A673 (cell line): ENCODE data around the gene HNF1A.

ENCODE experiments used
- CTCF ChIP-seq: fragments of 300-800, 200-600 bp; sonication (generic); conservative IDR thresholded peaks from 2 replicates; pipeline ENCODE4 v1.5.1; 2017; ENCODE audit warnings: low read depth, mild to moderate bottlenecking, antibody characterized with exemption, low read length, moderate library complexity, mixed read lengths
- EZH2 ChIP-seq: fragments of 200-600 bp; sonication (generic); IDR thresholded peaks from 2 replicates; pipeline ENCODE4 v1.6.1; 2017; ENCODE audit warnings: borderline replicate concordance, low read depth, mild to moderate bottlenecking, mixed read lengths, antibody characterized with exemption, low read length; ENCODE audit not compliant: poor library complexity, severe bottlenecking

- TF ChIP-seq EZH2, result no peak
- TF ChIP-seq CTCF, result no peak
These were observed 22.7 kb downstream of the HNF1A start for GRCh38 chr12:121001060-121001459.
